Gastroesophageal sphincter (tissue), 3 donors: ENCODE measurements around the gene TAF1.

ENCODE experiments used
- CTCF ChIP-seq, 4 experiments: fragments of 200-600 bp in 2 of 4; fragments of 450-650 bp in 2 of 4; sonication (generic) in 1 of 4; IDR thresholded peaks; one replicate each; pipeline ENCODE4 v1.5.1; 2017 to 2019; ENCODE audit warnings: antibody characterized with exemption in 4 of 4, mild to moderate bottlenecking in 2 of 4, moderate library complexity in 2 of 4
- EP300 ChIP-seq: sonication (generic); formaldehyde crosslinking; IDR thresholded peaks from one replicate; pipeline ENCODE4 v1.6.1; 2017; ENCODE audit warnings: antibody characterized with exemption, mild to moderate bottlenecking

DNA sequence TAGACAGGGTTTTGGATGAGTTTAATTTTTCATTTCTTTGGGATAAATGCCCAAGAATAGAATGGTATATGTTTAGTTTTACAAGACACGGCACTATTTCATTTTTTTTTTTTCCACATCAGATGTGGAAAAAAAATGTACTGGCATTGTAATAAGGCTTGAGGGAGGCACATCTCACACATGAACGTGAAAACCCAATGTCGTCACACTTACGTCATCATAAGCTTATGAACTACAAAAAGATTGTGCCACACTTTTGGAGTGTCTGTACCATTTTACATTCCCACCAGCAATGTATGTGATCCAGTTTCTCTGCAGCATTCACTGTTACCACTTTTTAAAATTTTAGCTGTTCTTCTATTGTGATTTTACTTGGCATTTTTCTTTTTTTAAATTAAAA, 74.2 kb downstream of the TAF1 start:
- TF ChIP-seq CTCF (IDR thresholded peaks at IDR 0.05) (no peak), EP300 (no peak)
